IMR-90 (cell line): ENCODE data around the gene NT5C1A. TPM values are rescaled to one million over a fixed set of nuclear protein-coding genes. Genes with fewer than 3 reads are reported as not detected.

ENCODE experiments used
- ATAC-seq: fragments of 200-7000 bp; cut with Tn5 transposase; 2 replicates; pipeline ENCODE4 v1.9.1; 2020; ENCODE audit warnings: low read depth, mild to moderate bottlenecking, moderate library complexity
- BruUV-seq: library from RNA; stranded (reverse); fragments of 400-500 nt; replicated peaks from 2 replicates; lab custom pipeline; 2021; lab: Mats Ljungman, UMichigan
- CTCF ChIA-PET: fragments of 300-600 bp; formaldehyde crosslinking; extraction: SDS; loops from one replicate; lab custom pipeline; 2021; ENCODE audit warnings: antibody characterized with exemption; lab: Yijun Ruan, JAX
- POLR2A ChIA-PET: fragments of 300-600 bp; sonication (Branson Sonifier 250); formaldehyde crosslinking; loops from one replicate; lab custom pipeline; 2022; ENCODE audit warnings: antibody characterized with exemption; ENCODE audit not compliant: unreplicated experiment; lab: Charles Lee
- DNase-seq: peaks from one replicate; pipeline ENCODE4 v3.0.0; 2013
- H2AFZ ChIP-seq: replicated peaks from 2 replicates; pipeline ENCODE3; 2013; ENCODE audit warnings: low read length, mild to moderate bottlenecking; ENCODE audit not compliant: poor library complexity
- H2AK5ac ChIP-seq: 2 replicates; pipeline ENCODE4 v1.6.1; 2013; ENCODE audit warnings: low read depth, low read length, inconsistent platforms
- H2AK9ac ChIP-seq: replicated peaks from 2 replicates; pipeline ENCODE3; 2013; ENCODE audit warnings: mild to moderate bottlenecking, low read depth, low read length, moderate library complexity; ENCODE audit not compliant: poor library complexity
- H2BK120ac ChIP-seq: 2 replicates; pipeline ENCODE4 v1.6.1; 2013; ENCODE audit warnings: low read depth, low read length, inconsistent platforms
- H2BK15ac ChIP-seq: 3 replicates; pipeline ENCODE4 v1.6.1; 2013; ENCODE audit warnings: low read depth, low read length, inconsistent platforms
- H2BK20ac ChIP-seq: 2 replicates; pipeline ENCODE4 v1.6.1; 2013; ENCODE audit warnings: low read depth, mild to moderate bottlenecking, inconsistent platforms, low read length, moderate library complexity
- H2BK5ac ChIP-seq: 2 replicates; pipeline ENCODE4 v1.6.1; 2013; ENCODE audit warnings: mild to moderate bottlenecking, low read depth, low read length, inconsistent platforms; ENCODE audit not compliant: poor library complexity, severe bottlenecking
- H3K14ac ChIP-seq: replicated peaks from 2 replicates; pipeline ENCODE4 v1.6.1; 2013; ENCODE audit warnings: low read depth, low read length, inconsistent platforms
- H3K18ac ChIP-seq: 2 replicates; pipeline ENCODE4 v1.6.1; 2013; ENCODE audit warnings: low read depth, low read length, control low read depth
- H3K23ac ChIP-seq: 2 replicates; pipeline ENCODE4 v1.6.1; 2013; ENCODE audit warnings: low read depth, low read length, inconsistent platforms
- H3K27ac ChIP-seq: 2 replicates; pipeline ENCODE4 v1.5.1; 2013; ENCODE audit warnings: mild to moderate bottlenecking, control low read depth, low read length; ENCODE audit not compliant: insufficient read depth
- H3K27me3 ChIP-seq: 2 replicates; pipeline ENCODE4 v1.6.1; 2013; ENCODE audit warnings: low read length; ENCODE audit not compliant: control insufficient read depth, insufficient read depth
- H3K36me3 ChIP-seq: 2 replicates; pipeline ENCODE4 v1.6.1; 2013; ENCODE audit warnings: low read length, mixed read lengths; ENCODE audit not compliant: control insufficient read depth, insufficient read depth
- H3K4ac ChIP-seq: 2 replicates; pipeline ENCODE4 v1.6.1; 2013; ENCODE audit warnings: low read depth, low read length, inconsistent platforms
- H3K4me1 ChIP-seq: 2 replicates; pipeline ENCODE4 v1.6.1; 2013; ENCODE audit warnings: low read length, mixed read lengths; ENCODE audit not compliant: control insufficient read depth, insufficient read depth
- H3K4me2 ChIP-seq: 2 replicates; pipeline ENCODE4 v1.6.1; 2013; ENCODE audit warnings: low read depth, mild to moderate bottlenecking, control low read depth, low read length, moderate library complexity
- H3K4me3 ChIP-seq: 2 replicates; pipeline ENCODE4 v1.5.1; 2013; ENCODE audit warnings: low read depth, mild to moderate bottlenecking, control low read depth, low read length, moderate library complexity; ENCODE audit not compliant: insufficient read depth
- H3K56ac ChIP-seq: 2 replicates; pipeline ENCODE4 v1.6.1; 2013; ENCODE audit warnings: low read length, inconsistent platforms; ENCODE audit not compliant: insufficient read depth; ENCODE audit errors: extremely low read depth
- H3K79me1 ChIP-seq, 2 experiments: 2 replicates each; pipeline ENCODE4 v1.6.1; 2013; ENCODE audit warnings: low read length in 2 of 2, inconsistent platforms in 1 of 2, low read depth in 1 of 2
- H3K9ac ChIP-seq: 2 replicates; pipeline ENCODE4 v1.6.1; 2013; ENCODE audit warnings: low read depth, low read length, control low read depth
- H3K9me1 ChIP-seq: 2 replicates; pipeline ENCODE4 v1.6.1; 2013; ENCODE audit warnings: low read length, inconsistent platforms; ENCODE audit not compliant: insufficient read depth
- H3K9me3 ChIP-seq: 2 replicates; pipeline ENCODE4 v1.6.1; 2013; ENCODE audit warnings: low read length; ENCODE audit not compliant: control insufficient read depth, insufficient read depth
- H4K20me1 ChIP-seq: 2 replicates; pipeline ENCODE4 v1.6.1; 2013; ENCODE audit warnings: low read length, inconsistent platforms; ENCODE audit not compliant: insufficient read depth
- H4K5ac ChIP-seq: 2 replicates; pipeline ENCODE4 v1.6.1; 2013; ENCODE audit warnings: mild to moderate bottlenecking, low read depth, low read length, control low read depth
- H4K8ac ChIP-seq, 2 experiments: 2 replicates each; pipeline ENCODE4 v1.6.1; 2013; ENCODE audit warnings: low read depth in 2 of 2, low read length in 2 of 2, control low read depth in 1 of 2, inconsistent platforms in 1 of 2
- H4K91ac ChIP-seq: 2 replicates; pipeline ENCODE4 v1.6.1; 2013; ENCODE audit warnings: low read depth, low read length, inconsistent platforms; ENCODE audit not compliant: insufficient read depth
- POLR2A ChIP-seq: IDR thresholded peaks from 2 replicates; pipeline ENCODE4 v1.6.1; 2012; ENCODE audit warnings: mild to moderate bottlenecking, low read depth, low read length
- WGBS, 2 experiments: methylation state at CpG; one replicate each; pipeline versions ENCODE4 v1.1.5 to v1.1.7; 2013; ENCODE audit warnings: missing lambda C conversion rate in 2 of 2; ENCODE audit not compliant: insufficient read length in 1 of 2; ENCODE audit errors: extremely low coverage in 2 of 2; 5-methylcytosine and 5-hydroxymethylcytosine counted together
- dilution Hi-C: fragments of 300-500 bp; cut with HindIII; formaldehyde crosslinking; loops from one replicate; pipeline ENCODE4 v1.14.3; 2018; ENCODE audit warnings: low sequenced_read_pairs; ENCODE audit not compliant: unreplicated experiment
- in situ Hi-C: fragments of 300-500 bp; cut with MboI; formaldehyde crosslinking; loops from 3 replicates; pipeline ENCODE4 v1.14.3; 2019; ENCODE audit warnings: low sequenced_read_pairs, inconsistent platforms, mixed read lengths
- intact Hi-C: fragments of 100-400 bp; cut with micrococcal nuclease; formaldehyde crosslinking; loops from 2 replicates; pipeline ENCODE4 v1.10.0; 2022
- polyA plus RNA-seq, 3 experiments: library from polyadenylated mRNA; depleted of rRNA; stranded (reverse); fragments of >200 nt; gene quantifications; 2 replicates each; pipeline ENCODE4 v1.2.3, GENCODE V29; 2012; ENCODE audit warnings: low replicate concordance in 1 of 3
- total RNA-seq: library from RNA; depleted of rRNA; stranded (reverse); fragments of >200 nt; gene quantifications from 2 replicates; pipeline ENCODE4 v1.2.3, GENCODE V29; 2012

Gene NT5C1A
- total and polyA plus RNA-seq, 2 of the 4 experiments (the other 2 are of a cell fraction), result not detected

DNA sequence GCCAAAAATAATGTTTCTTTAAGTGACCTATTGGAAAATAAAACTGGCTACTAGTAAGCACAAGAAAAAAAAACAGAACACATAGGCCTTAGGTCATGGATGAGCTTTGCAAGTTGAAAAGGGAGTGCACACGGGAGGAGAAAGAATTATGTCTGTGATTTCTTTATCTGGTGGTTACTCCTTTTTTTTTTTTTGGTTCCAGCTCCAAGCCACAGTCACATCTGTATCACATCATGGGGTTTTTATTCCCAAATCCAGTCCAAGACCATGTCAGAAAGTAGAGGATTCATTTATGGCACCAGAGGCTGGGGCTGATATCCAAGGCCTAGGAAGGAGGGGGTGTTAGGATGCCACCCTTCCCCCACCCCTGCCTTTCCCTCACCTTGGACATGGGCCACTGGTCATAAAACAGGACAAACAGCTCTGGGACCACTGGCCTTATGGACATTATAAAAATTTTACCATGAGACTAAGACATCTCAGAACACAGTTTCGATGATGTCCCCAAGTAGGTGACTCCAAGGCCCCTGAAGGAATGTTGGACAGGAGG lies 22.2 kb downstream of the NT5C1A start:
- in situ Hi-C loops, result no loop called here
- ChIA-PET CTCF (interaction anchor here (1.3 kb wide), 1 partner anchor 8 kb away, joined by 5 read pairs; no protein-coding TSS in a partner anchor), POLR2A (no interaction called here)
- Histone ChIP-seq H4K8ac (no peak overlapping the region), H3K27me3 (peaks cover 12% of the 10 kb centered on the region), H3K9ac (no peak overlapping the region), H3K4me2 (no peak overlapping the region), H4K5ac (no peak overlapping the region), H3K4ac (no peak overlapping the region), H3K9me1 (0 out of 2 replicates have a peak, but pooled peaks cover 4% of the 10 kb centered on the region), H3K9me3 (no peaks in the 10 kb centered on the region), H2AFZ (no peak overlapping the region), H3K36me3 (no peaks in the 10 kb centered on the region), H3K56ac (no peak overlapping the region), H3K4me3 (no peak overlapping the region), H2AK5ac (no peak overlapping the region), H3K18ac (no peak overlapping the region), H2BK15ac (no peak overlapping the region), H3K79me1 (no peaks in the 10 kb centered on the region), H2BK5ac (no peak overlapping the region), H2BK20ac (no peak overlapping the region), H2AK9ac (no peak overlapping the region), H3K14ac (no peak overlapping the region), H3K23ac (no peak overlapping the region), H2BK120ac (no peak overlapping the region), H4K20me1 (no peaks in the 10 kb centered on the region), H4K91ac (no peak overlapping the region), H3K4me1 (peaks cover 11% of the 10 kb centered on the region), H3K27ac (no peak overlapping the region)
- BruUV-seq, result no TSS peak
- dilution Hi-C loops, result no loop called here
- no peak for TF ChIP-seq POLR2A
- ATAC-seq (no peak), DNase-seq (no peak)
- intact Hi-C loops, result loop anchor here (10.0 kb wide), 1 partner anchor 555 kb away; no protein-coding TSS in a partner anchor
- no CpG with 5 or more reads among the region's 2 CpGs for WGBS, 2 experiments
